Measurements from ENCODE around the gene TSPAN33. TPM values are rescaled to one million over a fixed set of nuclear protein-coding genes. Genes with fewer than 3 reads are reported as not detected.

TSPAN33 gene
- total RNA-seq, 2 experiments from 2014 or later: 14.6 to 44.8 TPM

- TF ChIP-seq CTCF (conservative IDR thresholded peaks at IDR 0.05; ENCODE audit: low read length) (peak; percentile 83), EZH2phosphoT487 (IDR thresholded peaks at IDR 0.05; ENCODE audit: borderline replicate concordance, low read depth, low read length) (no peak)
- H3K27ac ChIP-seq (ENCODE audit: low read depth, low read length, poor library complexity, severe bottlenecking): no peak overlapping the region
- ChIA-PET POLR2A (interaction anchor here (0.6 to 1.1 kb wide), 4 partner anchors 34 to 147 kb away, joined by 3 to 4 read pairs (median 3); no protein-coding TSS in a partner anchor), CTCF (ENCODE audit: unreplicated experiment) (interaction anchor here (0.6 to 1.4 kb wide), 2 partner anchors 39 to 47 kb away, joined by 4 to 9 read pairs; no protein-coding TSS in a partner anchor)
- no peak overlapping the region for H3K4me3 ChIP-seq (ENCODE audit: low read depth, low read length, poor library complexity, severe bottlenecking)
- H3K9me2 ChIP-seq (ENCODE audit: insufficient read depth, low read length): no peaks in the 10 kb centered on the region
- no peaks in the 10 kb centered on the region for H4K20me1 ChIP-seq (ENCODE audit: insufficient read depth, low read length)
- no peak overlapping the region for H3K4me2 ChIP-seq (ENCODE audit: low read length)
- H3K79me2 ChIP-seq (ENCODE audit: insufficient read depth, low read depth, low read length): no peaks in the 10 kb centered on the region
- H3K36me3 ChIP-seq (ENCODE audit: insufficient read depth, low read length): no peaks in the 10 kb centered on the region
- no peaks in the 10 kb centered on the region for H3K9me3 ChIP-seq (ENCODE audit: low read length)
- no TSS peak for BruUV-seq (replicated peaks)
- intact Hi-C loops (cut with micrococcal nuclease; ENCODE audit: unreplicated experiment): loop anchor here (1.0 to 5.0 kb wide), 5 partner anchors 46 to 368 kb away; partner anchors contain the start of gene TSPAN33
- DNase-seq (ENCODE audit: low spot score): peak; percentile 74
- H2AFZ ChIP-seq (ENCODE audit: low read length): no peak overlapping the region
- H3K4me1 ChIP-seq (ENCODE audit: insufficient read depth, low read length, poor library complexity, severe bottlenecking): peaks cover 5% of the 10 kb centered on the region
Measured at GRCh38 chr7:129210256-129210988, 65.9 kb downstream of the TSPAN33 start.

GRCh38 chr7:129210989-129211312 is 66.4 kb downstream of the TSPAN33 start:
- POLR2A ChIA-PET: interaction anchor here (0.6 to 1.1 kb wide), 3 partner anchors 34 to 148 kb away, joined by 3 to 4 read pairs (median 3); no protein-coding TSS in a partner anchor

More at GRCh38 chr7:129210989-129211312, 66.4 kb downstream of the TSPAN33 start:
- Histone ChIP-seq H3K27ac (ENCODE audit: low read depth, low read length, poor library complexity, severe bottlenecking) (no peak overlapping the region), H3K36me3 (ENCODE audit: insufficient read depth, low read length) (no peaks in the 10 kb centered on the region), H3K4me1 (ENCODE audit: insufficient read depth, low read length, poor library complexity, severe bottlenecking) (peaks cover 5% of the 10 kb centered on the region), H2AFZ (ENCODE audit: low read length) (no peak overlapping the region), H3K9me2 (ENCODE audit: insufficient read depth, low read length) (no peaks in the 10 kb centered on the region), H3K79me2 (ENCODE audit: insufficient read depth, low read depth, low read length) (no peaks in the 10 kb centered on the region), H3K4me3 (ENCODE audit: low read depth, low read length, poor library complexity, severe bottlenecking) (no peak overlapping the region), H4K20me1 (ENCODE audit: insufficient read depth, low read length) (no peaks in the 10 kb centered on the region), H3K4me2 (ENCODE audit: low read length) (no peak overlapping the region), H3K9me3 (ENCODE audit: low read length) (no peaks in the 10 kb centered on the region)
- intact Hi-C loops (cut with micrococcal nuclease; ENCODE audit: unreplicated experiment): loop anchor here (1.0 to 5.0 kb wide), 5 partner anchors 47 to 369 kb away; partner anchors contain the start of gene TSPAN33
- no peak for DNase-seq (ENCODE audit: low spot score)
- no TSS peak for BruUV-seq (replicated peaks)
- no peak for TF ChIP-seq CTCF (conservative IDR thresholded peaks at IDR 0.05; ENCODE audit: low read length)
- TF ChIP-seq EZH2phosphoT487 (IDR thresholded peaks at IDR 0.05; ENCODE audit: borderline replicate concordance, low read depth, low read length): no peak
- CTCF ChIA-PET (ENCODE audit: unreplicated experiment): interaction anchor here (0.6 to 1.4 kb wide), 2 partner anchors 47 to 708 kb away, joined by 3 to 9 read pairs; no protein-coding TSS in a partner anchor

Measured in OCI-LY7 (cell line).